Glomerular visceral epithelial cell (primary cell): ENCODE data around the gene D2HGDH.
"Not testable (repeated sequence)": the region's sequence is repeated elsewhere in the genome, so short reads cannot be mapped to it uniquely, and the experiment has no call there.

Experiments used
- DNase-seq: peaks from one replicate; pipeline ENCODE4 v3.0.0-alpha.2; 2016; ENCODE audit errors: extremely low spot score

The D2HGDH gene

DNA sequence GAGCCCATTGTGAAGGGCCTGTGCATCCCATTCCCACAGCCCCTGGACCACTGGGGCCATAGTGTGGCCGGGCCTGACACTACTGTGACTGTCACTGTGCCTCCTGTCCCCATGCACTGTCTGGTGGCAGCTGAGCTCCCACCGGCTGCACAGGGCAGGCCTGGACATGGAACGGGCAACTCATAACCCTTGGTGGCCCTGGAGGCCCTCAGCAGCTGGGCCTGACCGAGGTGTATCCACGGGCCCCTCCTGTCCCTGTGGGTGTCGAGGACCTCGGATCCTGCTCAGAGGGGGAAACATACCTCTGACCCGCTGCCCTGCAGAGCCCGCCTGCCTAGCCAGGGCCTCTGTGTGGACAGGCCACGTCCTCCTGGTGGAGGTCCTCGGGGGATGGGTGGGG lies 34.4 kb downstream of the D2HGDH start:
- DNase-seq: no peak

DNA sequence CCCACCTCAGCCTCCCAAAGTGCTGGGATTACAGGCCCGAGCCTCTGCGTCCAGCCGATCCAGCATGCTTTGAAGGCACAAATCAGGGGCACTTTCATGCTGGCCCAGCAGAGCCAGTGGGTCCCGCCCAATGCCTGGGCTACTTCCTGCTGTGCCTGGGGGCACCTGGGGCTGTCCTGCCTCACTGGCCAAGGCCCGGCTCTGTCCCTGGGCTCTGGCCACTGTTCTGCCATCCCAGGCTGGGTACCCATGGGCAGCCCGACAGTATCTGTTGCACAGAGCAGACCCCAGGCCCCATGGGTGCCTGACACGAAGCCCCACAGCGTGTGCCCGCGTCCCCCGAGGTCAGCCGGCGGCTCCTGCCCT lies 35.4 kb downstream of the D2HGDH start:
- no peak for DNase-seq

DNA sequence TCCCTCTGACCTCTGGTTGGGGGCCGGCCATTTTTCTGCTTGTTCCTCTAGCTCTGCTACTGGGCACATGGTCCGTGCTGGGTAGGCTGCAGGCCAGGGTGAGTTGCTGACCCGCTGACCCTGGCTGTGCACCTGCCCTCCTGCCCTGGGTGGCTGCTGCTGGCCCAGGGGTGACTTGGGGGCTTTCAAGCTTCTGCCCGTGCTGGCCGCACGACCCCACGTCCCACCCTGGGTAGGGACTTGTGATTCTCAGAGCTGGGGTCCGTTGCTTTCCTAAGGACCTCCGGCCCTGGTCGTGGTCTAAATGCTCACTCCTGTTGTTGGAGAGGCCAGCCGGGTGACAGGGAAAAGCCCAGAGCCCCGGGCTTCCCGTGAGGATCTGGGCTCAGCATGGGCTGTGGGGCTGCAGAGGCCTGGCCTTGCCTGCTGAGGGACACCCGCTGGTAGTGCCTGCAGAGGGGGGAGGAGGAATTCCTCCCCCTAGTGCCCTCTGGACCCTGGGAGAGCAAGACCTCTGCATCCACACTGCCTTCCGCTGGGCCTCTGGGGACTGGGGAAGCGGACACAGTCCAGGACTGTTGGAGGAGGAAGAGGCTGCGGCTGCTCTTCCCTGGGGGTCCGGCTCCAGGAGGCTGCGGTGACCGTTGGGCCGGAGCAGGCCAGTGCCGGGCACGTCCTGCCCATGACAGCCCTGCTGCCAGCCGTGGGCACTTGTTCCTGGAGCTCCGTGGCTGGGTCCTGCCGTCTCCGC lies 35.9 kb downstream of the D2HGDH start:
- DNase-seq: no peak

GRCh38 chr2:241770936-241771285 lies 36.5 kb downstream of the D2HGDH start:
- DNase-seq: no peak

DNA sequence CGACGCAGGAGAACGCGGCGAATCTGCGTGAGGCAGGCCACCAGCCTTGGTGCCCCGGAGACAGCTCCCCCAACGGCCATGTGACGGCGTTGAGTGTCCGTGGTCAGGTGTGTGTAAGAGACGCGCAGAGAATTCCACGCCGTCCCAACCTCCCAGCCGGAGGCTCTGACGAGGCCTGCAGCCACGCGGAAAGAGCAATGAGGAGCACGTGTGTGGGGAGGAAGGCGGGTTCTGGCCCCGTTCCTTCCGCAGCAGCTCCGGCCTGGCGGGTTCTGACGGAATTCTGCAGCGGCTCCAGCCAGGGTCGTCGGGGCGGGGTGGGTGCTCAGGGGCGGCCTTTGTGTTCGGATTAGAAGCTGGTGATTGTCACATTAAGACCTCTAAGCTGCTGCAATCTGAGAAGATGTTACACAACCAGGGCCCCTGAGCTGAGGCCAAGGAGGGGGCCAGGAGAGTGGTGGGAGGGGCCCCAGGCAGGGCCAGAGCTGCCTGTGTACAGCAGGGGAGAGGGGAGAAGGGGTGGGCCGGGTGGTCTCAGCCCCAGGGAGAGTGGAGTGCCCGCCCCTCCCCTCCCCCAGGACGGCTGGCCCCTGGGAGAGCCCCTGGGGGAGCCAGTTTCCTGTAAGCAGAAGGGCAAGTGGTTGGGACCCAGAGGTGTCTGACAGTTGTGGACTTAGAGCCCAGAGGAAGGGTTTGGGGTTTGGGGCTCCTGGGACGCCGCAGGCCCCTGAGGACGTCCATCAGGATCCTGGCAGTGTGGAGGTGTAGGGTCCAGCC lies 37.0 kb downstream of the D2HGDH start:
- no peak for DNase-seq

GRCh38 chr2:241772063-241772499 lies 37.7 kb downstream of the D2HGDH start:
- DNase-seq: no peak

- DNase-seq: no peak
Measured at GRCh38 chr2:241773511-241774418, 39.3 kb downstream of the D2HGDH start.

GRCh38 chr2:241774419-241775222 lies 40.2 kb downstream of the D2HGDH start:
- peak; percentile 40 for DNase-seq

GRCh38 chr2:241775223-241776177 lies 41.1 kb downstream of the D2HGDH start:
- DNase-seq: no peak

DNA sequence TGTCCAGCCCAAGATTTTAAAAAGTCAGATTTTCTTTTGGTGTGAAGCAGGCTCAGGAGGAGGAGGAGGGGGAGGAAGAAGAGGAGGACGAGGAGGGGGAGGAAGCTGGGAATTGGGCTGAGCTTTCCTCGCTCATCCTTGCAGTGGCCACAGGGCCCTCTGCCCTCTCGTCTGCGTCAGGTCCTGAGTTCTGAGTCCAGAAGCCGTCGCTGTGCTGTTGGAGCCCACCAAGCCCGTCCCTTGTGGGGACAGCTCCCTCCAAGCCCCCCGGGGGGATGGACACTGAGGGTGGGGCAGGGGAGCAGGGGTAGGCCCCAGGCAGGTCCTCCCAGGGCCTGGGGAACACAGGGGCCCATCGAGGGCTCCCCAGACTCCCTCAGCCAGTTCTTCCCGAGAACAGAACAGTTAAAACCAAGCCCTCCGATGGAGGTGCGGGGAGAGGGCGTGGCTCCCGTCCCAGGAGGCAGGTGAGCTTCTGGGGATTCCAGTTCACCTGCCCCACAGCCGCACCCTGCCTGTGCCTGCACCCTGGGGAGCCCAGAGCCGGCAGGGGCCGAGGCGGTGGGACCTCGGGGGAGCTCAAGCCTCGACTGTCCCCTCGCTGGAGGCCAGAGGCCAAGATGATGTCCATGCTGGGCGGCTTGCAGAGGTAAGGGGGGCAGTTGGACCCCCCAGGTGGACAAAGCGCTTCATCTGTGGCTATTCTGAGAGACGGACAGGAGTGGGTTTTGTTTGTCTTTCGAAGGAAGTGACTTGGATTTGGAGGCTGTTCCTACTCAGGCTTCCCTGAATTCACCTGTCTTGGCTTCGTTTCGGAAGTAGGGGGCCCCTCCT lies 42.1 kb downstream of the D2HGDH start, which contains the start of gene GAL3ST2:
Gene GAL3ST2, plus strand, starts transcription at position 487 of the 834 bp plus-strand sequence. Its CDS starts 134 bp downstream, at position 621.
- DNase-seq: no peak

DNA sequence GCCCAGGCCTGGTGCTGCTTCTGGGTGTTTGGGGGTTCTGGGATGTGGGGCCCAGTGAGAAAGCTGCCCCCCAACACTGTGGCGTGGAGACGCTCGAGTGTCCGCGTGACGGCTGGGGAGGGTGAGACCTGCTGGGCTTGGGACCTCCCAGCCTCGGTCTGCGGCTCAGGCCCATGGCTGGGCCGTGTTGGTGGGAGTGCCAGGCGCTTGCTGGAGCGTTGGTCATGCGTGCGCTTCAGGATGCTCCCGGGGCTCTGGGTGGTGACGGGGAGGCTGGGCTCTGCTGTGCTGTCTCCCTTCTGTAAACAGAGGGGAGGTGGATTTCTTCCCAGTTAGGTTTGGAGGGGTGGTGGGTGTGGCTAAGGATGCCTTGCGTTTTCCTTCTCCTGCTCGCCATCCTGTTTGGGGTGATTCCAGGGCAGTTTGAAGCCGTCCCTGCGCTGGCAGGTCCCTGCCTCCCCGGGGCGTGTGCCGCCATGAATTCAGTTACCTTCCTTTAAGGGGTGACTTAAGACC lies 42.8 kb downstream of the D2HGDH start:
- no peak for DNase-seq

DNA sequence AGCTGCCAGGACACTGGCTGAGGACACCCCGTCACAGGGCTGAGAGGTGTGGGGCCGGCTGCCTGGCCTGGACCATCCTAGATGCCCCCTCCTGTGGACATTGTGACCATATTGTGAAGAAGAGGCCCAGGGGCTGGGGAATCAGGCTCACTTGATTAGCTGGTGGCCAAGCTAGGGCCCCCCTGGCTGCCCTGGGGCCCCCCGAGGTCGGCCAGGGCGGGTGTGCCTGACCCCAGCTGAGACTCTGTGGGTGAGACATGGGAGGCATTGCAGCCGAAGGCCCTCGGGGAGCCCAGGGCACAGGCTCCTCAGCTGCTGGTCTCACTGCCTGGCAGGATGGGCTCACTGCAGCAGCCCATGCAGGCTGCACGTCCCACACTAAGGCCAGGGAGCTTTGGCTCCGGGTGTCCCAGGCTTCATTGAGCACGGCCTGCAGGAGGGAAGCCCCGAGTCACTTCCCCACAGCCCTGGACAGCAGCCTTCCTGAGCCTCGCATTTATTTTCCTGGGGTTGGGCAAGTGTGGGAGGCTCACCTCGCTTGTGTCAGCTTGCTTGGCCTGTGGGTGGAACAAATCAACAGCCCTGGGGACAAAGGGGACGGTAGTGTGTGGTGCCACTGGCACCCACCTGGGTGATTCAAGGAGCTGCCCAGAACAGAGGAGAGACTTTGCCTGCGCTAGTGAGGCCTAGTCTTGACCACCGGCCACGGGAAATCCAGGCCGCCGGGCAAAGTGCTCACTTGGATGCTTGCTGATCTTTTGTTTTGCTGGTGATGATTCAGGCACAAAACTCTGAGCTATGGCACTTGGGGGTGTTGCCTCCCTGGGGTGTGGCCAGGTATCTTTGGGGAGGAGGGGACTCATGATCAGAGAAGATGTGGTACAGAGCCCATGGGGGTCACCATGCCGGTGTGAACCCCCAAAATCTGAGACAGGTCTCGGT lies 43.5 kb downstream of the D2HGDH start:
- no peak for DNase-seq

- DNase-seq: no peak
Measured at GRCh38 chr2:241780939-241781569, 46.6 kb downstream of the D2HGDH start.

GRCh38 chr2:241782053-241782452 lies 47.6 kb downstream of the D2HGDH start:
- DNase-seq: not testable (repeated sequence)

GRCh38 chr2:241788135-241788534 lies 53.7 kb downstream of the D2HGDH start:
- no peak for DNase-seq

- peak; percentile 25 for DNase-seq
Measured at GRCh38 chr2:241788572-241788971, 54.1 kb downstream of the D2HGDH start.

DNA sequence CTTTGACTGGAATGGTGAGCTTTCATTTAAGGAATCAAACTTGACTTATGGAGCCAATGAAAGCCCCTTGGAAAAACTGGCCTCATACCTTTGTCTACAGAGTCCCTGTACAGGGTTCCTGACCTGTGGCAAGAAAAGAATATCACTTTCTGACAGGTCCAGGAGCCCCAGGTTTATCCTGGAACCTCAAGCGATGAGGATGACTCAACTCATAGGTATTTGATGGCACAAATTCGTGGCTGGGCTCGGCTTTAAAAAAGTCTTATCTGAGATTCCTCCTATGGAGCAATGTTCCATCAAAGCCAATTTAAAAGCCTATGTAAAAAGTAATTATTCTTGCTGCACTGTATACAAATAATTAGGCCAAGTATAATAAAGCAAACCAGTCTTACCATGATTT lies 57.0 kb downstream of the D2HGDH start:
- DNase-seq: peak; percentile 45
